Gastrocnemius medialis (tissue), 4 donors: ENCODE data around the gene PRL. TPM values are rescaled to one million over a fixed set of nuclear protein-coding genes. Genes with fewer than 3 reads are reported as not detected.

Experiments used
- ATAC-seq, 2 donors: fragments of 150-250 bp; one replicate each; pipeline ENCODE4 v1.9.1; 2016
- DNase-seq, 2 donors: peaks; one replicate each; pipeline ENCODE4 v3.0.0-alpha.2; 2019
- H3K27ac ChIP-seq, 4 donors: fragments of 200-600 bp; sonication (generic); 1 replicate in 1 of 4; 2 replicates in 3 of 4; pipeline ENCODE4 v1.5.1; 2016 to 2018; ENCODE audit warnings: mild to moderate bottlenecking in 2 of 4, moderate library complexity in 1 of 4
- H3K27me3 ChIP-seq, 3 donors: fragments of 200-600 bp; sonication (generic) in 2 of 3; 1 replicate in 1 of 3; 2 replicates in 2 of 3; pipeline versions ENCODE4 v1.5.1 to v1.6.0; 2016 to 2019; ENCODE audit warnings: mild to moderate bottlenecking in 1 of 3, moderate library complexity in 1 of 3
- H3K36me3 ChIP-seq, 2 donors: fragments of 200-600 bp; sonication (generic) in 1 of 2; one replicate each; pipeline ENCODE4 v1.5.1; 2017 to 2018
- H3K4me1 ChIP-seq, 2 donors: fragments of 200-600 bp; sonication (generic) in 1 of 2; one replicate each; pipeline ENCODE4 v1.5.1; 2016 to 2017; ENCODE audit warnings: mild to moderate bottlenecking in 2 of 2
- H3K4me3 ChIP-seq, 4 donors: fragments of 200-600 bp; sonication (generic) in 3 of 4; 1 replicate in 1 of 4; 2 replicates in 3 of 4; pipeline ENCODE4 v1.5.1; 2016 to 2019; ENCODE audit warnings: mild to moderate bottlenecking in 2 of 4
- H3K9me3 ChIP-seq, 3 donors: fragments of 200-600 bp; sonication (generic) in 2 of 3; 1 replicate in 1 of 3; 2 replicates in 2 of 3; pipeline ENCODE4 v1.5.1; 2016 to 2019
- CTCF ChIP-seq, 5 experiments: fragments of 450-650 bp in 3 of 5; fragments of 200-600 bp in 2 of 5; sonication (generic) in 2 of 5; IDR thresholded peaks in 4 of 5; conservative IDR thresholded peaks in 1 of 5; 1 replicate in 4 of 5; 2 replicates in 1 of 5; pipeline ENCODE4 v1.5.1; 2016 to 2019; ENCODE audit warnings: antibody characterized with exemption in 5 of 5, mild to moderate bottlenecking in 3 of 5, moderate library complexity in 3 of 5
- POLR2A ChIP-seq, 2 donors: fragments of 450-650 bp; IDR thresholded peaks; one replicate each; pipeline ENCODE4 v1.6.1; 2017; ENCODE audit warnings: antibody characterized with exemption in 2 of 2, mild to moderate bottlenecking in 2 of 2, moderate library complexity in 2 of 2
- in situ Hi-C, 4 donors: fragments of 200-750 bp; cut with MboI; loops; one replicate each; pipeline versions ENCODE4 v1.15.0 to v1.8.0; 2017; ENCODE audit warnings: low sequenced_read_pairs in 4 of 4
- intact Hi-C: fragments of 100-400 bp; cut with DNase I; formaldehyde crosslinking; loops from one replicate; pipeline ENCODE4 v1.15.1; 2023; ENCODE audit warnings: low total_unique reads
- total RNA-seq, 4 donors: library from RNA; depleted of rRNA; stranded (reverse); fragments of >200 nt; gene quantifications; one replicate each; pipeline versions ENCODE4 v1.1.0 to v1.2.3, GENCODE V29; 2016

Gene PRL
- total RNA-seq, 4 donors from 2014 or later: not detected

- intact Hi-C loops (no loop called here), in situ Hi-C loops (no loop called here)
- no peak for DNase-seq
- H3K27ac ChIP-seq: no peak overlapping the region
- no peak for TF ChIP-seq CTCF (IDR thresholded peaks at IDR 0.05 in 4 of 5, conservative IDR thresholded peaks at IDR 0.05 in 1 of 5)
- no peak for TF ChIP-seq POLR2A (IDR thresholded peaks at IDR 0.05)
- no peak for ATAC-seq
- no peaks in the 10 kb centered on the region for H3K27me3 ChIP-seq
- no peaks in the 10 kb centered on the region for H3K9me3 ChIP-seq
- no peaks in the 10 kb centered on the region for H3K4me1 ChIP-seq
- H3K4me3 ChIP-seq: no peak overlapping the region
- H3K36me3 ChIP-seq: no peaks in the 10 kb centered on the region
Measured at GRCh38 chr6:22332216-22332615, 35.4 kb upstream of the PRL start.

GRCh38 chr6:22330941-22331340 lies 34.1 kb upstream of the PRL start:
- intact Hi-C loops: no loop called here
- Histone ChIP-seq H3K27me3 (no peaks in the 10 kb centered on the region), H3K9me3 (no peaks in the 10 kb centered on the region), H3K4me3 (no peak overlapping the region), H3K36me3 (no peaks in the 10 kb centered on the region), H3K27ac (no peak overlapping the region), H3K4me1 (no peaks in the 10 kb centered on the region)
- ATAC-seq (no peak), DNase-seq (no peak)
- no peak for TF ChIP-seq CTCF (IDR thresholded peaks at IDR 0.05 in 4 of 5, conservative IDR thresholded peaks at IDR 0.05 in 1 of 5)
- no peak for TF ChIP-seq POLR2A (IDR thresholded peaks at IDR 0.05)
- in situ Hi-C loops: no loop called here

- Histone ChIP-seq H3K4me3 (no peak overlapping the region), H3K27ac (no peak overlapping the region), H3K4me1 (no peaks in the 10 kb centered on the region), H3K36me3 (no peaks in the 10 kb centered on the region), H3K27me3 (no peaks in the 10 kb centered on the region), H3K9me3 (no peaks in the 10 kb centered on the region)
- in situ Hi-C loops: no loop called here
- intact Hi-C loops: no loop called here
- DNase-seq (no peak), ATAC-seq (no peak)
- TF ChIP-seq CTCF (IDR thresholded peaks at IDR 0.05 in 4 of 5, conservative IDR thresholded peaks at IDR 0.05 in 1 of 5) (no peak), POLR2A (IDR thresholded peaks at IDR 0.05) (no peak)
Measured at GRCh38 chr6:22328474-22328873, 31.6 kb upstream of the PRL start.

- ATAC-seq: no peak
- H3K36me3 ChIP-seq: no peaks in the 10 kb centered on the region
- TF ChIP-seq CTCF (IDR thresholded peaks at IDR 0.05 in 4 of 5, conservative IDR thresholded peaks at IDR 0.05 in 1 of 5) (no peak), POLR2A (IDR thresholded peaks at IDR 0.05) (no peak)
- DNase-seq: no peak
- in situ Hi-C loops: no loop called here
- intact Hi-C loops: no loop called here
- no peaks in the 10 kb centered on the region for H3K9me3 ChIP-seq
- no peak overlapping the region for H3K27ac ChIP-seq
- no peaks in the 10 kb centered on the region for H3K4me1 ChIP-seq
- H3K27me3 ChIP-seq: no peaks in the 10 kb centered on the region
- no peak overlapping the region for H3K4me3 ChIP-seq
Measured at GRCh38 chr6:22327881-22328280, 31.0 kb upstream of the PRL start.

- TF ChIP-seq POLR2A (IDR thresholded peaks at IDR 0.05) (no peak), CTCF (IDR thresholded peaks at IDR 0.05 in 4 of 5, conservative IDR thresholded peaks at IDR 0.05 in 1 of 5) (no peak)
- H3K36me3 ChIP-seq: no peaks in the 10 kb centered on the region
- intact Hi-C loops: no loop called here
- H3K4me3 ChIP-seq: no peak overlapping the region
- no peak for ATAC-seq
- no peaks in the 10 kb centered on the region for H3K4me1 ChIP-seq
- H3K27ac ChIP-seq: no peak overlapping the region
- DNase-seq: no peak
- in situ Hi-C loops: no loop called here
- H3K27me3 ChIP-seq: no peaks in the 10 kb centered on the region
- no peaks in the 10 kb centered on the region for H3K9me3 ChIP-seq
Measured at GRCh38 chr6:22326500-22326899, 29.7 kb upstream of the PRL start.
